ENCODE data around the gene APCDD1L. TPM values are rescaled to one million over a fixed set of nuclear protein-coding genes. Genes with fewer than 3 reads are reported as not detected.

Gene APCDD1L
- total and polyA plus RNA-seq, 12 donors = 0.08 to 1.8 (median 1.1) TPM; not detected in 2

DNA sequence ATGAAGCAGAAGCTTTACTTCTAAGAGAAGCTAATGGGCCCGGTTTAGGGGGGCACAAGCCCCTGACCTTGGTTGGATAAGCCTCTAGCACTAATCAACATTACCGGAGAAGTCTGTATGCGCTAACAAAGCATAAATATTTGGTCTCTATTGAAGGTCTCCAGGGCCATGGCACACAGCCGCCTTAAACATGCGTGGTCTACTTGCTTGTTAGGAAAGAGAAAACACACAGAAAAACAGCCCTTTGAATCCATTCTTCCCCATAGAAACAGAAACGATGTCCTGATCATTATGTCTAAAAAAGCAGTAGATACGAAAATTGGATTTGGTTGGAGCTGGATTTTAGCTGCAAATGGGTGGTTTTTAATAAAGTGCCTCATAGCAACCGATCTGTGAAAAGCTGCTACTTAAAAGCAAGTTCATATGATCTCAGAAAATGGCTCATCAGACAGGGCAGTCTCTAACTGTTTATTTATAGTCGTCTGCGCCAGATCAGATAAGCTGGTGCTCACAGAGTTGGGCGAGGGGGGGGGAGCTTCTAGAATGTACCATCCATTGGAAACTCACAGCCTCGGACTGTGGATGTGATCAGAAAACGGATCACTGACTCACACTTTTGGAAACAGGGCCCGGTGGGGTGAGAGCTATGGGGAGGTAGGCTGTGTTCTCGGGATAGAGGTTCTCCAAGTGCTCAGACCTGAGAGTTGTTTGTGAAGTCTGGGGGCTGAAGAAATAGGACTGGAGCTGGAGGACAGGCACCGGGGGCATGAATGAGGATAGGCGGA lies 35.3 kb upstream of the APCDD1L start:
- no peaks in the 10 kb centered on the region for H3K4me1 ChIP-seq
- ATAC-seq = no peak

GRCh38 chr20:58549231-58550209 lies 34.3 kb upstream of the APCDD1L start:
- H3K4me1 ChIP-seq = no peaks in the 10 kb centered on the region
- ATAC-seq (no peak), DNase-seq (no peak)
- intact Hi-C loops (cut with DNase I) = loop anchor here in 1 of 10 donors (5.0 kb wide), 1 partner anchor 1538 kb away; no protein-coding TSS in a partner anchor
- no peak overlapping the region for H3K4me3 ChIP-seq
- TF ChIP-seq CTCF (IDR thresholded peaks at IDR 0.05) = no peak
- H3K9me3 ChIP-seq = no peaks in the 10 kb centered on the region
- peaks cover 0 to 42% (median 15%) of the 10 kb centered on the region in 7 donors for H3K27me3 ChIP-seq
- 89 to 90% methylated on average over 13 of the region's 13 CpGs for WGBS, 2 donors
- no peak overlapping the region for H3K27ac ChIP-seq
- H3K36me3 ChIP-seq = no peaks in the 10 kb centered on the region

More for the DNA sequence above, 35.3 kb upstream of the APCDD1L start:
- Histone ChIP-seq H3K4me3 (no peak overlapping the region), H3K36me3 (no peaks in the 10 kb centered on the region), H3K27ac (no peak overlapping the region), H3K9me3 (no peaks in the 10 kb centered on the region), H3K27me3 (peaks cover 0 to 45% (median 15%) of the 10 kb centered on the region in 7 donors)
- WGBS, 2 donors = 69 to 76% methylated on average over 17 of the region's 17 CpGs
- DNase-seq = no peak
- TF ChIP-seq CTCF (IDR thresholded peaks at IDR 0.05) = no peak
- intact Hi-C loops (cut with DNase I) = loop anchor here in 1 of 10 donors (5.0 kb wide), 1 partner anchor 1537 kb away; no protein-coding TSS in a partner anchor

- H3K4me1 ChIP-seq = no peaks in the 10 kb centered on the region
- no peak overlapping the region for H3K27ac ChIP-seq
- no peak for DNase-seq
- no peaks in the 10 kb centered on the region for H3K36me3 ChIP-seq
- TF ChIP-seq CTCF (IDR thresholded peaks at IDR 0.05) = no peak
- WGBS, 2 donors = 69 to 74% methylated on average over 11 of the region's 11 CpGs
- intact Hi-C loops (cut with DNase I) = no loop called here
- H3K4me3 ChIP-seq = no peak overlapping the region
- no peak for ATAC-seq
- peaks cover 0 to 30% (median 14%) of the 10 kb centered on the region in 7 donors for H3K27me3 ChIP-seq
- no peaks in the 10 kb centered on the region for H3K9me3 ChIP-seq
These were observed 32.6 kb upstream of the APCDD1L start for GRCh38 chr20:58547623-58548475.

All from heart right ventricle (tissue), 16 donors.